ENCODE data around the gene GATB. TPM values are rescaled to one million over a fixed set of nuclear protein-coding genes. Genes with fewer than 3 reads are reported as not detected.

The GATB gene
- total RNA-seq, 1 donor, result 15.5 TPM

GRCh38 chr4:151667666-151668065, 93.1 kb downstream of the GATB start:
- no peak overlapping the region for H3K4me3 ChIP-seq (ENCODE audit: low read depth, low read length)
- DNase-seq (ENCODE audit: low read depth), result no peak
- TF ChIP-seq CTCF (IDR thresholded peaks at IDR 0.05; ENCODE audit: insufficient read depth, low read depth, low read length), result no peak

- peak; percentile 14 for DNase-seq (ENCODE audit: low read depth)
- H3K4me3 ChIP-seq (ENCODE audit: low read depth, low read length), result no peak overlapping the region
- TF ChIP-seq CTCF (IDR thresholded peaks at IDR 0.05; ENCODE audit: insufficient read depth, low read depth, low read length), result no peak
These were observed 93.8 kb downstream of the GATB start for GRCh38 chr4:151667048-151667447.

- no peak for DNase-seq (ENCODE audit: low read depth)
- TF ChIP-seq CTCF (IDR thresholded peaks at IDR 0.05; ENCODE audit: insufficient read depth, low read depth, low read length), result no peak
- no peak overlapping the region for H3K4me3 ChIP-seq (ENCODE audit: low read depth, low read length)
These were observed 94.3 kb downstream of the GATB start for GRCh38 chr4:151666501-151666900.

GRCh38 chr4:151665785-151666127, 95.1 kb downstream of the GATB start:
- H3K4me3 ChIP-seq (ENCODE audit: low read depth, low read length), result no peak overlapping the region
- no peak for DNase-seq (ENCODE audit: low read depth)
- TF ChIP-seq CTCF (IDR thresholded peaks at IDR 0.05; ENCODE audit: insufficient read depth, low read depth, low read length), result no peak

GRCh38 chr4:151665022-151665784, 95.6 kb downstream of the GATB start:
- H3K4me3 ChIP-seq (ENCODE audit: low read depth, low read length), result no peak overlapping the region
- no peak for TF ChIP-seq CTCF (IDR thresholded peaks at IDR 0.05; ENCODE audit: insufficient read depth, low read depth, low read length)
- no peak for DNase-seq (ENCODE audit: low read depth)

- TF ChIP-seq CTCF (IDR thresholded peaks at IDR 0.05; ENCODE audit: insufficient read depth, low read depth, low read length), result no peak
- H3K4me3 ChIP-seq (ENCODE audit: low read depth, low read length), result no peak overlapping the region
- DNase-seq (ENCODE audit: low read depth), result no peak
These were observed 96.5 kb downstream of the GATB start for GRCh38 chr4:151664289-151664688.

GRCh38 chr4:151663109-151663508, 97.7 kb downstream of the GATB start:
- no peak overlapping the region for H3K4me3 ChIP-seq (ENCODE audit: low read depth, low read length)
- DNase-seq (ENCODE audit: low read depth), result no peak
- TF ChIP-seq CTCF (IDR thresholded peaks at IDR 0.05; ENCODE audit: insufficient read depth, low read depth, low read length), result no peak
